GM18498 (cell line): ENCODE measurements around the gene SPEF1.
"Not testable (repeated sequence)": the region's sequence is repeated elsewhere in the genome, so short reads cannot be mapped to it uniquely, and the experiment has no call there.

Source experiments
- ATAC-seq: cut with Tn5 transposase; IDR thresholded peaks from one replicate; pipeline ENCODE4 v1.9.1; 2021; ENCODE audit warnings: mild to moderate bottlenecking, moderate library complexity; ENCODE audit not compliant: unreplicated experiment

The SPEF1 gene, protein sequence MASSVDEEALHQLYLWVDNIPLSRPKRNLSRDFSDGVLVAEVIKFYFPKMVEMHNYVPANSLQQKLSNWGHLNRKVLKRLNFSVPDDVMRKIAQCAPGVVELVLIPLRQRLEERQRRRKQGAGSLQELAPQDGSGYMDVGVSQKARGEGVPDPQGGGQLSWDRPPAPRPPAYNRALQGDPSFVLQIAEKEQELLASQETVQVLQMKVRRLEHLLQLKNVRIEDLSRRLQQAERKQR

DNA sequence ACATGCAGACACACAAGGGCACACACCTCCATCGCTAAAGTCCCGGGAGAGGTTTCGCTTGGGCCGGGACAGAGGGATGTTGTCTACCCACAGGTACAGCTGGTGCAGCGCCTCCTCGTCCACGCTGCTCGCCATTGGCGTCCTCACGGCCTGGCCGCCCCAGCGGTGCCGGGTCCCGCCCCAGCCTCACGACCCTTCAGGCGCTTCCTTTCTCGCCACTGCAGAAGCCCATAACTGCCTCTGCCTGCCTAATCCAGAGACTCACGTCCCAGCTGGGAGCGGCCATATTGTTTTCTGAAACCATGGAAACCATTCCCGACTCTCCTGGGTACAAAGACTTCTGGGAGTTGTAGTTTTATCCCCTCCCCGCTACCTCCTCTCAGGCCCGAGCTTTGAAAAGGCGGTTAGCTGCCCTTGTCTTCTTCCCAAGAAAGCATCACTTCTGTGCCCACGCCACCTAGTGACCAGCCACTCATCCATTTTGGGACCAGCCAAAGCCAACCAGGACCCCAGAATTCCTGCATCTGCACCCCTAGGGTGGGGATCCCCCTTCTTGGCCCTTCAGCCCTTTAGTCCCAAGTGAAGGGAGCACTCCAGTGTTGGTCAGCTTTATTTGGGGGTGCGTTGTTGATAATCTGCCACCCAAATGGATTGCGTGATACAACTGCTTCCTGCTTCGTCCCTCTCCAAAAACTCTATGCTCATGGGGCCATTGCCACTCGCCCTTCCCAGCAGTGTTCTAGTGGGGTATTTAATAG, at the start of gene SPEF1:
TSS of gene SPEF1 (minus strand) at position 296 of the 758 bp plus-strand sequence. CDS start at position 135, 161 bp downstream.
- ATAC-seq = peak; percentile 52

DNA sequence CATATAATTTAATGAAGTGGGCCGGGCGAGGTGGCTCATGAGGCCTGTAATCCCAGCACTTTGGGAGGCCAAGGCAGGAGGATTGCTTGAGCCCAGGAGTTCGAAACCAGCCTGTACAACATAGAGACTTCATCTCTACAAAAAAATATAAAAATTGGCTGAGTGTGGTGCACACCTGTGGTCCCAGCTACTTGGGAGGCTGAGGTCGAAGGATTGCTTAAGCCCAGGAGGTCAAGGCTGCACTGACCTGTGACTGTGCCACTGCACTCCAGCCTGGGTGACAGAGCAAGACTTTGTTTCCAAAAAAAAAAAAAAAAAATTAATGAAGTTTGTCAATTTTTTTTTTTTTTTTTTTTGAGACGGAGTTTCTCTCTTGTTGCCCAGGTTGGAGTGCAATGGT, 48.6 kb upstream of the SPEF1 start:
- not testable (repeated sequence) for ATAC-seq

- ATAC-seq = no peak
These were observed 47.5 kb upstream of the SPEF1 start for GRCh38 chr20:3828798-3829197.

DNA sequence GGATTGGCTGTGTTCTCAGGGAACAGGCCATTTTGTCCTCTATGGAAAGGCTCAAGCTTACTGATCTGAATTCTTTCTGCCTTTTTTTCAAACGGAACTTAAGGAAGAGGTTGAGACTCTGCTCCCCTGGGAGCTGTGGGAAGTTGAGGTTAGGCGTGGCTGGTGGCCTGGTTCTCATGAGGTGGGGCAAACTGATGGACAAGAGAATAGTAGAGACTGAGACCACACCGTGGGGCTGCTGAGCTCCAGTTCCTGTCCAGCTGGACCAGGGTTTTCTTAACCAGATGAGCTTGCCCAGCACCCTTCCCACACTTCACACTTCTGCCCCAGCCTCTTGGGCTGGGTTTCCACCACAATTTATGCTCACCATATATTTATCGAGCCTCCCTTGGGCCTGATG, 45.2 kb upstream of the SPEF1 start:
- ATAC-seq = no peak

- no peak for ATAC-seq
These were observed 44.3 kb upstream of the SPEF1 start for GRCh38 chr20:3825526-3825925.

DNA sequence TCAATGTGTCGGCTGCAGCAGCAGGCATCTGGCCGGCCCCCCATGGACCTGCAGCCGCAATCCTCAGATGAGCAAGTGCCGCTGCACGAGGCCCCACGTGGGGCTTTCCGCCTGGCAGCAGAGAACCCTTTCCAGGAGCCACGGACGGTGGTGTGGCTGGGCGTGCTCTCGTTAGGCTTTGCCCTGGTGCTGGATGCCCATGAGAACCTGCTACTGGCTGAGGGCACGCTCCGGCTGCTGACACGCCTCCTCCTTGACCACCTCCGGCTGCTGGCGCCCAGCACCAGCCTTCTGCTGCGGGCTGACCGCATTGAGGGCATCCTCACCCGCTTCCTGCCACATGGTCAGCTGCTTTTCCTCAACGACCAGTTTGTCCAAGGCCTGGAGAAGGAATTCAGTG, 42.6 kb upstream of the SPEF1 start:
- no peak for ATAC-seq

DNA sequence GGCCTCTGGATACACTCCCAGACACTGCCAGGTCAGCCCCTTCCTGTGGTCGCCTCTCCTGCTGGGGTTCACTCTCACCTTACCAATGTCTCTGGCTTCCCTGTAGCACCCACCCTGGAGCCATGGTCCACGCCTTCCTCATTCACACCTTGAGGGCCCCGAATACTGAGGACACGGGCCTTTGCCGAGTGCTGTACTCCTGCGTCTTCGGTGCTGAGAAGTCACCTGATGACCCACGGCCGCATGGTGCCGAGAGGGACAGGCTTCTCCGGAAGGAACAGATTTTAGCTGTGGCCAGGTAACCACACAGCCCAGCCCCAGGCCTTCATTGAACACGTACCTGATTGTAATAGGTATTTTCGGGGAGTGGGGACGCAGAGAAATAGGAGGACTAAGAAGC, 40.7 kb upstream of the SPEF1 start:
- no peak for ATAC-seq

DNA sequence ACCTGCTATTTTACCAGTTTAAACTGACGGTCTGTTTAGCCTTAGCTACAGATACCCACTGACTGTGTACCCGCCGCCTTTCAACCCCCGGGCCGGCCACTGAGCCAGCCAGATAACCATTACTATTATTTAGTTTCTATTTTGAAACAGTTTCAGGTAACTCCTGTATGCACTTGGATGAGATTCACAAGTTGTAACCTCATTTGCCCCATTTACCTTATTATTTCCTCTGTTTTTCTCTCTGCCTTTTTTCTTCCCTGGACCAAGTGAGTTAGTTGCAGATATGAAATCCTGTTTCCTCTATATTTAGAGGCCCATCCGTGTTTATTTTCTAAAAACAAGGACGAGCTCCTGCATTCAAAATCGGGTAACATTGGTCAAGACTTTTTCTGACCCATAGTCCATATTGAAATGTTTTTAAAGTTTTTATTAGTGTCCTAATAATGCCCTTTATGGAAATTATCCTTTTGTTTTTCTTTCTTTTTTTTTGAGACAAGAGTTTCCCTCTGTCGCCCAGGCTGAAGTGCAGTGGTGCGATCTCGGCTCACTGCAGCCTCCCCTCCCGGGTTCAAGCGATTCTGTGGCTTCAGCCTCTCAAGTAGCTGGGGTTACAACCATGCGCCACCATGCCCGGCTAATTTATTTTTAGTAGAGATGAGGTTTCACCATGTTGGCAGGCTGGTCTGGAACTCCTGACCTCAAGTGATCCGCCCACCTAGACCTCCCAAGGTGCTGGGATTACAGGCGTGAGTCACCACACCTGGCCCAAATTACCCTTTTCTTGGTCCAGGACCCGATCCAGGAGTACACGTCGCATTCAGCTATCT, 39.9 kb upstream of the SPEF1 start:
- peak; percentile 2 for ATAC-seq

DNA sequence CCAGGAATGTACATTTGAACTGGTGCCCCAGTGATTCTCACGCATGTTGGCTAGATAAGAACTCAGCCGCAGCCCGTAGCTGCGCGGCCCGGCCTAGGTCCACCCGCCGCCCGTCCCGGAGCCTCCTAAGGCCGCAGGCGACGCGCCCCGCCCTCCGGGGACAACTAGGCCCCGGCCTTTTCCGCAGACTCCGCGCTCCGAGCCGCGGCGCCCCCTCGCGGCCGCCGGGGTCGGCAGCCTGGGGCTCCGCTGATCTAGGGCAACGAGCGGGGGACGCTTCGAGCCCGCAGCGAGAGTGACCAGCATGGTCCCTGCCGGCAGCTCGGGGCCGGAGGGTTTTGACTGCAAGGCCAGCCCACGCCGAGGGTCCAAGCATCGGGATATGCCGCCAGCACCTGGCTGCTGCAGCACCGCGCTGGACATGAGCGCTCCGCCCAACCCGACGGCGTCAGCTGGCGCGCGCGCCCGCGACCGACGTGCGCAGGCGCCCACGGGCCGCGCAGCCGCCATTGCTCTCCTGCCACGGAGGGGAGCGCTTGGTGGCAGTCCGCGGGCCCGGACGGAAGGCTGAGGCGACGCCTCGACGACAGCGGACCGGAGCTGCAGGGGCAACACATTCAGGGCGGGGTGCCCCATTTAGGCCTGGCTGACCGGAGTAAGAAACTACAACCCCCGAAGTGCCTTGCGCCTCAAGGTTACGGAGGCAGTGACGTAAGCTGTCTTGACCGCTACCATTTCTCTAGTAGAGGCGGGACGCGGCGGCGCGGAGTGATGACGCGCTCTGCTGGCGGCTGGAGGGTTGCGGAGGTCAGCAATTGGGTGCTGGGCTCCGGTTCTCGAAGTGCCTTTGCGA, 39.0 kb upstream of the SPEF1 start, which contains the start of gene AP5S1:
TSS of gene AP5S1 (plus strand) at position 500 of the 853 bp plus-strand sequence. CDS start 1,571 bp downstream, outside the sequence.
- peak; percentile 86 for ATAC-seq

DNA sequence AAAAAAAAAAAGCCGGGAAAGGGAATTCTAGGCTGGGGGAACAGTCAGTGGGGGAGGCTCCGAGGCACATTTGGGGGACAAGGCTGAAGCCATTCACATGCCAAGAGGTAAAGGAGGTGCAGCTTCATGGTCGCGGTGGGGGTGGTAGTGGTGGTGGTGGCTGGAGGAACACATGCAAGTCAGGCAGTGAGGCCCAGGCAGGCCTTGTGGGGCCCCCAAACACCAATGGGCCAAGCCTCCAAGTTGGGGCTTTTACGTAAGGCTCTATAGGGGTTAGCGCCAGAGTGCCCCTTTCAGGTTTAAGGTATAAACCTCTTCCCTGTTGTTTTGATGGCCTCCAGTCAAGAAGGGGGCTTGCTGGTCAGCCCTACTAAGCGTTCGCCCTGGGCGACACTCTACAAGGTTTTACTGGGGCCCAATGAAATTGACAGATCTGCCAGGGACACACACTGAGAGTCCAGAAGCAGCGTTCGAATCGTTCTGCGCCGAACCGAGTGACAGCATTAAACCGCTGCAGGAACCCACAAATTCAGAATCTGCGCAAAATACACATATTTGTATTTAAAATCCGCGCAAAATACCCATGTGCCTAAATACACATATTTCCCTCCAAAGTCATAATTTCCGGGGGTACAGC, 38.3 kb upstream of the SPEF1 start:
- ATAC-seq = no peak

DNA sequence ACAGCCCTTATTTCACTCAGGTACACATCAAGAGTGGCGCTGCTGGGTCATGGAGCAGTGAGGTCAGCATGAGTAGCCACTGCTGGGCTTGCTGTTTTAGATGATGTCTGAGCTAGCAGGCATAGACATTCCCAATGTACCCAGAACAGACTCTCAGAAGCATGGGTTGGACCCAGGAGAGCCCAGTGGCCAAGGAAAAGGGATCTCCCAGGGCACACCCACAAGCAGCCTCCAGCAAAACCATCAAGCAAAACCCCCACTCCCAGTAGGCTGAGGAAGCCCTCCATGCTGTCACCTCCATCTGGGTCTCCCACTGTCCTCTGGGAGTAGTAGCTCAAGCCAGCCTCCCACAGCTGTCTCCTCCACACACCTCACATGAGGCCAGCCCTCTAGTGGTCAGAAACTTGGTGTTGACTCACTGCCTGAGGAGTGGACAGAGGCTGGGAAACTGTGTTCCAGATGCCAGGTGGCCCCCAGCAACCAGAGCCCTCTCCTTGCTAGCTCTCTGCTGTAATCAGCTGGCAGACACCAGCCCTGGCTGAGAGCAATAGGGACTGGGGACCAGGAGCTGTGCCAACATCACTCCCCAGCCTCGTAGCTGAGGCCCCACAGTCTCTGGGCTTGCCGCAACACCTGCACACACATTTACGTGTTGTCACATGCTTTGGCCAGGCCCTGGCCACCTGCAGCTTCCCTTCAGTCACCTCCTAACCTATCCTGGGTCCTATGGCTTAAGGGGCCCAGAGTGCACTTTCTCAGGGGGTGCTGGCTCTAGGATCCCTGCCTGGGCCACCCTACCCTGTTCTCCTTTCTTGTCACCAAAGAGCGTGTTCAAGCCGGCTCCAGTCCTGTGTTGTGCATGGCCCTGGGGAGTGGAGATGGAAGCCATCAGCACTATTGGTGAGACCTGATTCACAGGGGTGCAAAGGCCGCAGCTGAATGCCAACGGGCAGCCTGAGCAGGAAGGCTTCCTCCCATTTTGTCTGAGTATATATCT, 37.2 kb upstream of the SPEF1 start:
- ATAC-seq = no peak

DNA sequence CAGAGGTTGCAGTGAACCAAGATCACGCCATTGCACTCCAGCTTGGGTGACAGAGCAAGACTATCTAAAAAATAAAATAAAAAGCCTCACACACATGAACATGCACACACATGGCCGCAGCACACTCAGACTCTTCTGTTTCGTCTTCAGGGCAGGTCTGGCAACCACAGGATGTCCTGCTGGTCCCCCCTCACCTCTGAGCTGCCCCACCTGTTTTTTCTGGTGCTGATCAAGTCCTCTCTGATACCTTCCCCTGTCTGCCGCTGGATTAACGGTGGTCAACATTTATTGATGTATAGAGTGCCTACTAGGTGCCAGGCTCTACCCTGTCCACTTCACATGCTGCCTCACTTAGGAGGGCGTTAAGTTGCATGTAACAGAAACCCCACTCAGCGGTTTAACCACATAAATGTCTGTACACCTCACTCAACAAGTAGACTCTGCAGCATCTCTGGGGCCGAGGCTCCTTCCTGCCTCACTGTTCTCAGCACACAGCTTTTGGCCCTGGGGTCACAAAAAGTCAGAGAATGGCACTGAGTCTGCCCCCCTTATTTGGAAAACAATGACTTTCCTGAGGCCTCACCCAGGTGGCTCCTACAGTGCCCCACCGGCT, 34.6 kb upstream of the SPEF1 start:
- no peak for ATAC-seq

DNA sequence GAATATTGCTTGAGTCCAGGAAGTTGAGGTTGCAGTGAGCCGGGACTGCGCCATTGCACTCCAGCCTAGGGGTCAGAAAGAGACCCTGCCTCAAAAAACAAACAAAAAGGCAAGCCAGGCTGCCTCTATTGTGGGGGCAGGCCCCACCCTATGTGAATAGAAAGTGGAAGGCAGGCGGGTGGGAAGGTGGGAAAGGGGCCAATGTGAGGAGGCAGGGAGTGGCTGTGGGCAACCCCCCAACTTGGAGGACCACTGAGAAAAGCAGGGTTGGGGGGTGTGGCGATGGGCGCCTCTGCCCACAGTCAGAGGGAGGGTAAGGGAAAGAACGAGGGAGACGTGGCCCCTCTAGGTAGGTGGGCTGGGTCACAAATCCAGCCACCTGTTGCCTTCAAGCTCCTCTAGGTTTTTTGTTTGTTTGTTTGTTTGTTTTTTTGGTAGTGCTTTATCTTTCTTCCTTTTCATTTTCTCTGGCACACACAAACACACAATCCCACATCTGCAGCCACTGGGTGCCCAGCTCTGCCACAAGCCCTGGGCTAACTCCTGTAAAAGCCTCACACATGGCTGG, 33.8 kb upstream of the SPEF1 start:
- ATAC-seq = no peak

DNA sequence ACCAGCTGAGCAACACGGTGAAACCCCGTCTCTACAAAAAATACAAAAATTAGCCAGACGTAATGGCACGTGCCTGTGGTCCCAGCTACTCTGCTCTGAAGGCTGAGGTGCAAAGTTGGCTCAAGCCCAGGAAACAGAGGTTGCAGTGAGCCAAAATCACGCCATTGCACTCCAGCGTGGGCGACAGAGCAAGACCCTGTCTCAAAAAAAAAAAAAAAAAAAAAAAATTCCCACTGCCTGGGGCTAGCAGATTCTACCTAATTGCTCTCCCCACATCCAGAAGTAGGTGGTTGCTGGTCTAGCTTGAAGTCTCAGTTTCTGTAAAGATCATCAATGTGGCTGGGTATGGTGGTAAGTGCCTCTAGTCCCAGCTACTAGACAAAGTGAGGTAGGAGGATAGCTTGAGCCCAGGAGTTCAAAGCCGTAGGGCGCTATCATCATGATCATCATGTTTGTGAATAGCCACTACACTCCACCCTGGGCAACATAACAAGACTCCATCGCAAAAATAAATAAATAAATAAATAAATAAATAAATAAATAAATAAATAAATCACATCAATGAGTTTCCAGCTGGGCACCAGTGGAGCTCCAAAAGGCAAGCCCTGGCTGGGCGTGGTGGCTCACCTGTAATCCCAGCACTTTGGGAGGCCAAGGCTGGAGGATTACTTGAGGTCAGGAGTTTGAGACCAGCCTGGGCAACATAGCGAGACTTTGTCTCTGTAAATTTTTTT, 32.8 kb upstream of the SPEF1 start:
- no peak for ATAC-seq

GRCh38 chr20:3812975-3813847, 32.0 kb upstream of the SPEF1 start:
- ATAC-seq = no peak

DNA sequence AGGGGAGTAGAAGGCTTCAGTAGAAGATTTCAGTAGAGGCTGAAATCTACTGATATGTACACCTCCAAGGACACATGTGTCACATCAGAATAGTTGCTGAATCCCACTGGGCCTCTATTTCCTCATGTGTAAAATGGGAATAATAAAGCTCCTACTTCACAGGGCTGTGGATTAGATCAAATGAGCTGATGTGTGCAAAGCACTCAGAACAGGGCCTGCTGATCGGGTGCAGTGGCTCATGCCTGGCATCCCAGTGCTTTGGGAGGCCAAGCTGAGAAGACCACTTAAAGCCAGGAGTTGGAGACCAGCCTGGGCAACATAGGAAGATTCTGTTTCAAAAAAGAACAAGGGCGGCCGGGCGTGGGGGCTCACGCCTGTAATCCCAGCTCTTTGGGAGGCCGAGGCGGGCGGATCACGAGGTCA, 31.0 kb upstream of the SPEF1 start:
- ATAC-seq = no peak
